Stimulated activated CD4-positive, alpha-beta T cell treated with anti-CD3 and anti-CD28 coated beads, Interleukin-2, amount 100 ng/mL, for 4 hours (primary cell): ENCODE results near the gene SKA1.
A peak's percentile ranks its signal among the peaks of the same experiment; 100 is the strongest.

Experiments used
- DNase-seq: peaks from one replicate; pipeline ENCODE4 v3.0.0-alpha.2; 2020; ENCODE audit warnings: low read depth

SKA1 gene

DNA sequence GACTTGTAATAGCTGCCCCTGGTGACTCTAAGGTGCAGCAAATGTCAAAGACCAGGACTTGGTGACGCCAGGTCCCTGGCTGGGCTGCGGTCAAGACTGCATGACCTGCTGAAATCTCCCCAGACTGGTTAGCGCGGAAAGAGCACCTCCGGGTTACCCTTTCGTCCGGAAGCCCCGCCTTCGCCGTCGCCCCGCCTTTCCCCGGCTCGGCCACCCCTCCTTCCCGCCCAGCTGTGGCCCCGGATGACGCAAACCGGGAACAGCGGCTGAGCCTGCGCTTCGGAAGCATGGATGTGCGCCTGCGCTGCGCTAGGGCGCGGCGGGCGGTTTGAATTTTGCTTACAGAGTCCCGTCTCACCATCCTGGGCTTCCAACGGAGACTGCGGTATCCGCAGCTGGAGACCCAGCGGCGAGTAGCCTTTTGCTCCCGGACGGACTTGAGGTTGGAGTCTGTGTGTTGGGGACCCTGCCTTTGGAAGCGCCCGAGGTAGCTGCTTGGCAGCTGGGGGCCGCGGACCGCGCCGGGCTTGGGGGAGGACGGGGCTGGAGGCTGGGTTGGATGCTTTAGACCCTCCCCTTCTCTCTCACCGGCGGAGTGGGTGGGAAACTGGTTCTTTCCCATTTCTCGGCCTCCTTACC, at the start of gene SKA1:
SKA1 (plus strand) TSS at position 294 of the 639 bp plus-strand sequence. CDS start 785 bp downstream, outside the sequence.
- DNase-seq: peak; percentile 86

GRCh38 chr18:50327983-50328382, 46.9 kb upstream of the SKA1 start:
- no peak for DNase-seq

- DNase-seq: no peak
Observed at GRCh38 chr18:50330176-50330575, 44.7 kb upstream of the SKA1 start.

DNA sequence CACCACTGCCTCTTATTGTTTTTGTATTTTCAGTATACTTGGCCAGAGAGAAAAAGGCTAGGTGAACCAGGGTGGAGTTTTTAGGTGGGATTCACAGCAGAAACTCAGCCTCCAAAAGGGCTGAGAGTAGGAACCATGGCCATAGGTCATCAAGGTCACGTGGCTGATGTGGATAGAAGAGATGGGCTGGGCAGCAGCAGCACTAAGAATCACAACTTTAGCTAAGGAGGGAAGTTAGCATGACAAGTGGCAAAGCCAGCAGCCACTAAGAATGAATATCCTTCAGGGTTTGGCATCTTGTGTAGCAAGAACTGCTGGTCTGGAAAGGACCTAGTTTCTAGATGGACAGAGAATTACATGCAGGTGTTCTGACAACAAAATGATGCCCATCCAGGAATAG, 43.2 kb upstream of the SKA1 start:
- DNase-seq: no peak

DNA sequence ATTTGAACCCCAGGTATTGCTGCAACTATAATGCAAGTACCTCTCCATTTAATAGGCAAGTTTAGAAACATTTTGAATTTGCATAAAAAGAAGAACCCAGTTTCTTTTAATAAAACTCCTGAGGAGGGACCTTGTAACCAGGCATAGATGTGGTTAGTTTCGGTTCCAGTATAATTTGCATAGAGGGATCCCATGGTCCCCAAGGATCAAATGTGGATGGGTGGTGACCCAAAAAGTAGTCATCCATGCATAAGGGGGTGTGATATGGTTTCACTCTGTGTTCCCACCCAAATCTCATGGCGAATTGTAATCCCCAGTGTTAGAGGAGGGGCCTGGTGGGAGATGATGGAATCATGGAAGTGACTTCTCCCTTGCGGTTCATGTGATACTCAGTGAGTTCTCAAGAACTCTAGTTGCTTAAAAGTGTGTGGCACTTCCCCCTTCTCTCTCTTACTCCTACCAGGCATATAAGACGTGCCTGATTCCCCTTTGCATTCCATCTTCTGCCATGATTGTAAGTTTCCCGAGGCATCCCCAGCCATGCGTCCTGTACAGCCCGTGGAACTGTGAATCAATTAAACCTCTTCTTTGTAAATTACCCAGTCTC, 40.2 kb upstream of the SKA1 start:
- DNase-seq: no peak

DNA sequence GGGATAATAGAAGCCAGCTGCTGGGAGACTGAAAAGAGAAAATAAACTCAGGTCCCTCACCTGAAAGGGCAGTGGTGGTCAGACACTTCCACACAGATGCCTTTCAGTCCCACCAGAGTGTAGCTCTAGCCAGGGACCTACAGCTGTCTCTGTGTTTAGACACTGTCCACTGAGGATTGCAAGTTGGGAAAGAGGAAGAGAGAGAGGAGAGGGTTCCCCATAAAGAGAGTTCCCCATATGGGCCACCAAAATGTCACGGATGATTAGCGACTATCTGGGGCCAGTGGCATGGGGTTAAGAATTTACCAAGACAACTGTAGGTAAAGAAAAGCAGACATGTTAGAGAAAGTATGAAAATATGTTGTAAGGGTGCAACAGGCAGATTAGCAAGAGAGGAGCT, 36.7 kb upstream of the SKA1 start:
- no peak for DNase-seq

GRCh38 chr18:50338715-50339114, 36.1 kb upstream of the SKA1 start:
- no peak for DNase-seq

DNA sequence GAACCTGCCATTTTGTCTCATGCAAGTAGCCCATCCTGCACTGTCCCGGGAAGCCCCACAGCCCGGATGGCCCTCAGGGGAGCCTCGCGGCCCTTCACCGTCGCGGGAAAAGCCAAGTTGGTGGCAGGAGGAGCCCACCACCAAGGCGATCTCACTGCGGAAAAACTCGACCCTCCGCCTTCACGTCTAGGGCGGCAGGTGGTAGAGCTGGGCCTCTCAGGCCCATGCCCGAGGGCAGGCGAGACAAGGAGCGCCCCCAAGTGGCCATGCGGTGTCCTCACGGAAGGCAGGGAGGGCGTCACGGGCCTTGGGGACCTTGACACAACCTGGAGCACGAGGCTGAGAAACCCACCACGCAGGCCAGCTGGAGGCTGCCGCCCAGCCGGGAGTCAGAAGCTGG, 34.8 kb upstream of the SKA1 start:
- no peak for DNase-seq

DNA sequence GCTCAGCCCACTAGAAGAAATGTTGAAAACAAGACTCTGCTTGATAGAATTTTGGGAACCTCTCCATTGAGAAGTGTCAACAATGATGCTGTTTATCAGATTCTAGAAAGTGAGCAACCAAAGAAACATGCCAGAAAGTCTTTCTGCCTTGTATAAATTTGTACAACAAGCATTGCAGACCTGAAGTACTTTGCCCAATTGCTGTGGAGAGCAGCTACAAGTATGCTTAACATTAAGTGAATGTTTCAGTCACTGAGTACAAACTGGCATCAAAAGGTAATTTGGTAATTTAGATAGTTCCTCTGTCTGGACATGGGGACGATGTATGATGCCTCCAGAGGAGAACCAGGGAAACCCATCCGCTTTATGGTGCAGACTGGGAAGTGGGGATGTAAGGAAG, 33.4 kb upstream of the SKA1 start:
- DNase-seq: no peak

- DNase-seq: no peak
Observed at GRCh38 chr18:50350699-50351098, 24.1 kb upstream of the SKA1 start.

GRCh38 chr18:50356036-50356945, 18.6 kb upstream of the SKA1 start:
- no peak for DNase-seq

GRCh38 chr18:50358844-50359243, 16.0 kb upstream of the SKA1 start:
- no peak for DNase-seq

GRCh38 chr18:50359806-50360205, 15.0 kb upstream of the SKA1 start:
- no peak for DNase-seq

- DNase-seq: no peak
Observed at GRCh38 chr18:50360611-50361010, 14.2 kb upstream of the SKA1 start.

- no peak for DNase-seq
Observed at GRCh38 chr18:50369672-50370071, 5.2 kb upstream of the SKA1 start.

DNA sequence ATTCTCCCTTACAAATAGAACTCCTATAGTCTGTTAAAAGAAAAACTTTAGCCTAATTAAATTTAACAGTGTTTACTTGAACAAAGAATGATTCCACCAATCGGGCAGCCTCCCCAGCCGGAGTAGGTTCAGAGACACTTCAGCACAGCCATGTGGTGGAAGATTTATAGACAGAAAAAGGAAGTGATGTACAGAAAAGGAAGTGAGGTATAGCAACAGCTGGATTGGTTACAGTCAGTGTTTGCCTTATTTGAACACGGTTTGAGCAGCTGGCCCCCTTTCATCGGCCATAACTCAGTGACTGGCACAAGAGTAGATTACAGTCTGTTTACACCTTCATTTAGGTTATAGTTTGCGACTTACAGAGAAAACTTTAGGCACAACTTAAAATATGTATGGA, 2.1 kb upstream of the SKA1 start:
- no peak for DNase-seq

DNA sequence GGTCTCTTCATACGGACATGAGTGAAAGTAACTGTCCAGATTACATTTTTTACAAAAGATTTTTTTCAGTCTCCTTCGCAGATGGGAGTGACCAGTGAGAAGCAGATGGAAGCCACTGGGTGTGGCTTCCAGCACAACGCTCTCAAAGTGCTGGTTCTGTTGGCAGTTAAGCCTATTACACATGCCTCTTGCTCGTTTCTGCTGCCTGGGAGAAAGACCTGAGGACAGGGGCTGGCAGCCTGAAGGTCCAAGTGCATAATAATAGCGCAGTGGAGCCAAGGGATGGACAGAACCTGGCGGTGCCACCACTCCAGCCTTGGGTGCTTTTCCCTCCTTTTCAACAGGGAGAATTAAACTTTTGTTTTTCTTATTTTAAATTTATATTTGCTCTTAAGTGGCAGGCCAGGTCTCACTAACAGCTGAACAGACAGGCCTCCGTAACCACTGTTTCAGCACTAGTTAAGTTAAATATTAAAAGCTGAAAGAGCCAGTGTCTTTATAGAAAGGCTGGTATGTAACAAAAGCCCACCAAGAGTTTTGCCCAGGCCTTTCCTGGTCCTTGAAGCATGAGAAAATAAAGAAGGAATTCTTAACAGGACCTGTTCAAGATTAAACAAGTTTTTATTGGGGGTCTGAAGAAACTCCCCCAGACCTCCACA, 1.2 kb upstream of the SKA1 start:
- no peak for DNase-seq

DNA sequence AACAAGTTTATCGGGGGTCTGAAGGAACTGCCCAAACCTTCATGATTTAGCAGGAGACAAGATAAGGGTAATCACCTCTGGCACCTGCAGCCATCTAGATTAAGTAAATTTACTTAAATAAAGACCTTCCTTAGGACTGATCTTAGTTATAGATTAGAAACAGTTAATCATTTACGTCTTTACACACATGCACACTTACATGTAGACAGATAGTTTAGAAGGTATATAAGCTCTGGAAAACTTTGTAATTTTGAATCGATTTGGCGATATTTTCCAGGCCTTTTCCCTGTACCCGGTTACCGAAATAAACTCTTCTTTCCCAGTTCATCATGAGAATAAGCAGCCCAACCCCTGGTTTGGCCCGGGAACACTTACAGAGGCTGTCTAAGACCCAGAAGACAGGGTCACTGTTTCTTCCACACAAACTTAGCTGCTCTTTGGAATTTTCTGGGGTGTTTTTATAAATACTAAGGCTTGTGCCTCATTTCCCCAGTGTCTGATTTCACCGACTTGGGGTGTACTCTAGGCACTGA, 560 bp upstream of the SKA1 start:
- DNase-seq: no peak

GRCh38 chr18:50377061-50377798, 2.4 kb downstream of the SKA1 start:
- DNase-seq: no peak

GRCh38 chr18:50388988-50389387, 14.1 kb downstream of the SKA1 start:
- no peak for DNase-seq

DNA sequence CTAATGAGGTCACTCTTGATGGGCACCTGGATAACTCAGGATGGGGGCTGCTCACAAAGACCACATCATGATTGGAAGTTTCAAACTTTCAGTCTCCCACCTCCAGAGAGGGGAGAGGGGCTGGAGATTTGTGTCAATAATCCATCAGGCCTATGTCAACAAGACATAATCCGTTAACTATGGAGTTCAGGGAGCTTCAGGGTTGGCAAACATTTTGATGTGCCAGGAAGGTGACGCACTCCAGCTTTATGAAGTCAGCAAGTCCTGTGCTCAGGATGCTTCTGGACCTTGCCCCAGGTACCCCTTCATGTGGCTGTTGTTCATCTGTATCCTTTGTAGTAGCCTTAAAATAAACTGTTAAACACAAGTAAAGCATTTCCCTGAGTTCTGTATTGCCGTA, 19.0 kb downstream of the SKA1 start:
- DNase-seq: no peak

DNA sequence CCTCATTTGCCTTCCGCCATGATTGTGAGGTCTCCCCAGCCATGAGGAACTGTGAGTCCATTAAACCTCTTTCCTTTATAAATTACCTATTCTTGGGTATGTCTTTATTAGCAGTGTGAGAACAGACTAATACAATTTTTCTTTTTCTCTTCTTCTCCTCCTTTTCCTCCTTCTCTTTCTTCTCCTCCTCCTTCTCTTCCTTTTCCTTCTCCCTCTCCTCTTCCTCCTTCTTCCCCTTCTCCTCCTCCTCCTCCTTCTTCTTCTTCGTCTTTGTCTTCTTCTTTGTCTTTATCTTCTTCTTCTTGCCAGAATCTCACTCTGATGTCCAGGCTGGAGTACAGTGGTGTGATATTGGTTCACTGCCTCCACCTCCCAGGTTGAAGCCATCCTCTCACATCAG, 20.2 kb downstream of the SKA1 start:
- no peak for DNase-seq
